Measurements from ENCODE around the gene YJEFN3.

DNA sequence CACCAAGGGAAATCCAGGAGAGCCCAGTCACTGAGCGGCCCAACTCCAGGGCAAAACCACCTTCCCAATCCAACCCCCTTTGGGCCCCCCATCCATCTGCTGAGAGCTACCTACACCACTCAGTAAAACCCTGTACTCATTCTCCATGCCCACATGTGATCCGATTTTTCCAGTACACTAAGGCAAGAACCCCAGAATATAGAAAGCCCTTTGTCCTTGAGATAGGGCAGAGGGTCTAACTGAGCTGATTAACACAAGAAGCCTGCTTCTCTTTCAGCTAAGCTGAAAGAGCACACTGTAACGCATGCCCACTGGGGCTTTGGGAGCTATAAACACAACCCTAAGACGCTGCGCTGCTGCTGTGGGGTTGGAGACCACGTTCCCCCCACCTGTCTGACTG, 53.8 kb downstream of the YJEFN3 start:
- no peak for TF ChIP-seq CTCF (IDR thresholded peaks at IDR 0.05)
- no peak for TF ChIP-seq POLR2A (IDR thresholded peaks at IDR 0.05)

All from body of pancreas (tissue), 4 donors.